ENCODE data around the gene MPL. TPM values are rescaled to one million over a fixed set of nuclear protein-coding genes. Genes with fewer than 3 reads are reported as not detected.

MPL gene
- total RNA-seq, 1 experiment from 2014 or later: 0.15 TPM

GRCh38 chr1:43376723-43377235 lies 39.2 kb downstream of the MPL start:
- H3K36me3 Mint-ChIP-seq: no peaks in the 10 kb centered on the region
- ChIA-PET CTCF (interaction anchor here (0.7 to 1.2 kb wide), 2 partner anchors 38 to 155 kb away, joined by 4 to 5 read pairs; no protein-coding TSS in a partner anchor), POLR2A (no interaction called here)
- H3K9me3 Mint-ChIP-seq: no peaks in the 10 kb centered on the region
- DNase-seq (ENCODE audit: low spot score): no peak
- no peaks in the 10 kb centered on the region for H3K27me3 Mint-ChIP-seq (ENCODE audit: low read depth)
- H3K27ac Mint-ChIP-seq: no peak overlapping the region
- H3K4me1 Mint-ChIP-seq: peaks cover 3% of the 10 kb centered on the region; the same call in 1 of the 2 replicates
- no peak for TF ChIP-seq TEAD1 (CRISPR knock-in tag; IDR thresholded peaks at IDR 0.05)
- TF ChIP-seq NFATC4 (CRISPR knock-in tag; IDR thresholded peaks at IDR 0.05): no peak
- no peak for TF ChIP-seq ZNF317 (CRISPR knock-in tag; IDR thresholded peaks at IDR 0.05; ENCODE audit: borderline replicate concordance, low read depth)
- TF ChIP-seq OVOL2 (CRISPR knock-in tag; IDR thresholded peaks at IDR 0.05; ENCODE audit: borderline replicate concordance): no peak
- no peak for TF ChIP-seq MLX (CRISPR knock-in tag; IDR thresholded peaks at IDR 0.05)
- TF ChIP-seq KAT7 (CRISPR knock-in tag; IDR thresholded peaks at IDR 0.05; ENCODE audit: borderline replicate concordance): no peak
- TF ChIP-seq SMAD3 (CRISPR knock-in tag; IDR thresholded peaks at IDR 0.05; ENCODE audit: borderline replicate concordance): no peak
- TF ChIP-seq NR2C2 (CRISPR knock-in tag; IDR thresholded peaks at IDR 0.05): no peak
- TF ChIP-seq GTF2I (CRISPR knock-in tag; conservative IDR thresholded peaks at IDR 0.05): no peak
- no peak for TF ChIP-seq NR3C1 (CRISPR knock-in tag; conservative IDR thresholded peaks at IDR 0.05; ENCODE audit: low read depth)
- TF ChIP-seq CDX4 (CRISPR knock-in tag; IDR thresholded peaks at IDR 0.05; ENCODE audit: borderline replicate concordance): no peak
- no peak for TF ChIP-seq ETV6 (CRISPR knock-in tag; IDR thresholded peaks at IDR 0.05)
- TF ChIP-seq AFF4 (CRISPR knock-in tag; IDR thresholded peaks at IDR 0.05; ENCODE audit: borderline replicate concordance): no peak
- no peak for TF ChIP-seq HMGA2 (CRISPR knock-in tag; IDR thresholded peaks at IDR 0.05)
- no peak for TF ChIP-seq ERG (CRISPR knock-in tag; IDR thresholded peaks at IDR 0.05)
- no peak for ATAC-seq
- no peak overlapping the region for H3K4me3 Mint-ChIP-seq

GRCh38 chr1:43377831-43378230 lies 40.2 kb downstream of the MPL start:
- H3K4me1 Mint-ChIP-seq: peaks cover 3% of the 10 kb centered on the region; the same call in 1 of the 2 replicates
- ChIA-PET POLR2A (no interaction called here), CTCF (interaction anchor here (1.1 to 1.3 kb wide), 2 partner anchors 19 to 37 kb away, joined by 5 read pairs; partner anchors contain the start of gene CDC20)
- TF ChIP-seq CTCF (IDR thresholded peaks at IDR 0.05) (no peak), CDX4 (CRISPR knock-in tag; IDR thresholded peaks at IDR 0.05; ENCODE audit: borderline replicate concordance) (no peak), ATF1 (CRISPR knock-in tag; IDR thresholded peaks at IDR 0.05) (no peak), AFF4 (CRISPR knock-in tag; IDR thresholded peaks at IDR 0.05; ENCODE audit: borderline replicate concordance) (no peak), ZNF423 (CRISPR knock-in tag; IDR thresholded peaks at IDR 0.05) (no peak), FOXJ3 (CRISPR knock-in tag; IDR thresholded peaks at IDR 0.05; ENCODE audit: borderline replicate concordance) (no peak), OVOL2 (CRISPR knock-in tag; IDR thresholded peaks at IDR 0.05; ENCODE audit: borderline replicate concordance) (no peak), TCF7 (CRISPR knock-in tag; IDR thresholded peaks at IDR 0.05; ENCODE audit: low read depth) (no peak), IRF1 (CRISPR knock-in tag; IDR thresholded peaks at IDR 0.05) (no peak)

More at GRCh38 chr1:43377831-43378230, 40.2 kb downstream of the MPL start:
- Mint-ChIP-seq H3K4me3 (no peak overlapping the region), H3K36me3 (no peaks in the 10 kb centered on the region; the same call in 1 of the 2 replicates), H3K27me3 (ENCODE audit: low read depth) (no peaks in the 10 kb centered on the region), H3K27ac (no peak overlapping the region), H3K9me3 (no peaks in the 10 kb centered on the region)
- ATAC-seq: no peak
- no peak for DNase-seq (ENCODE audit: low spot score)
